ENCODE data around the gene PRR23B.
"Not testable (repeated sequence)": the region's sequence is repeated elsewhere in the genome, so short reads cannot be mapped to it uniquely, and the experiment has no call there.

Gene PRR23B

GRCh38 chr3:139020868-139021234, at the start of gene PRR23B:
PRR23B (minus strand) TSS chr3:139020926; CDS start chr3:139020661, 265 bp downstream.
- DNase-seq (ENCODE audit: low spot score) = no peak

GRCh38 chr3:139062918-139063317, 42.2 kb upstream of the PRR23B start:
- DNase-seq (ENCODE audit: low spot score) = no peak

- DNase-seq (ENCODE audit: low spot score) = no peak
Measured at GRCh38 chr3:139052802-139053600, 32.3 kb upstream of the PRR23B start.

GRCh38 chr3:139044366-139045210, 23.9 kb upstream of the PRR23B start, which contains the start of gene PRR23C:
PRR23C (minus strand) TSS chr3:139044892; CDS start chr3:139044620, 272 bp downstream.
- DNase-seq (ENCODE audit: low spot score) = no peak

- DNase-seq (ENCODE audit: low spot score) = no peak
Measured at GRCh38 chr3:139043554-139044365, 23.0 kb upstream of the PRR23B start.

GRCh38 chr3:139037478-139037877, 16.8 kb upstream of the PRR23B start:
- no peak for DNase-seq (ENCODE audit: low spot score)

DNA sequence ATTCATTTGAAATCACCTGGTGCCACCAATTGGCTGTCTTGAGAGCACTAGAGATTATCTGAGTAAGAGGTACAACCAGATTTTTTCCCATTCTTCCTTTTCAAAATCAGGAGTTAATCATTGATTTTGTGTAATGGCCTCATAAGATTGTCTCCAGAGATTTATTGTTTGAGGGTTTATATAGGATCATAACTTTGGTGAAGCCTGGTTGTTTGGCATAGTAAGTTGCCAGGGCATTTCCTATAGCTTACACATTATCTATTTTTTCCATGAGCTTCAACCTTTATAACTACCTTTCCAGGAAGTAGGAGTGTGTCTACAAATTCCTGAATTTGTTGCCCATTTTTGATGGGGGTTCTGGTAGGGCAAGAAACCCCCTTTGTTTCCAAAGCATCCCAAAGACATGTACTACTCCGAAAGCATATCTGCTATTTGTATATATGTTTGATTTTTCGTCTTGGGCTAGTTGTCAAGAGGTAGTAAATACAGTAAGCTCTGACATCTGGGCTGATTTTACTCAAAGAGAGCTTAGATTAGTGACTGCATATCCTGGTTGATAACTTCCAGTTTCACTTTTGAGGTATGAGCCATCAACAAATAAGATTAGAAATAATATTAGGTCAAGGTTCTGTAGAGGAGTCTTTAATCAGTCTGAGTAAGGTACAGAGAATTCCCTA, 11.7 kb upstream of the PRR23B start:
- DNase-seq (ENCODE audit: low spot score) = no peak

DNA sequence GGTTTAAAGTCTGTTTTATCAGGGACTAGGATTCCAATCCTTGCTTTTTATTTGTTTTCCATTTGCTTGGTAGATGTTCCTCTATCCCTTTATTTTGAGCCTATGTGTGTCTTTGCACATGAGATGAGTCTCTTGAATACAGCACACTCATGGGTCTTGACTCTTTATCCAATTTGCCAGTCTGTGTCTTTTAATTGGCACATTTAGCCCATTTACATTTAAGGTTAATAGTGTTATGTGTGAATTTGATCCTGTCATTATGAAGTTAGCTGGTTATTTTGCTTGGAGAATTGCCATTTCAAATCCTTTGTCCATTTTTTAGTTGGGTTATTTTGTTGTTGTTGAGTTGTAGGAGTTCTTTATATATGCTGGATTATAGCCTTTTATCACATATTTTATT, 9.8 kb upstream of the PRR23B start:
- DNase-seq (ENCODE audit: low spot score) = not testable (repeated sequence)

DNA sequence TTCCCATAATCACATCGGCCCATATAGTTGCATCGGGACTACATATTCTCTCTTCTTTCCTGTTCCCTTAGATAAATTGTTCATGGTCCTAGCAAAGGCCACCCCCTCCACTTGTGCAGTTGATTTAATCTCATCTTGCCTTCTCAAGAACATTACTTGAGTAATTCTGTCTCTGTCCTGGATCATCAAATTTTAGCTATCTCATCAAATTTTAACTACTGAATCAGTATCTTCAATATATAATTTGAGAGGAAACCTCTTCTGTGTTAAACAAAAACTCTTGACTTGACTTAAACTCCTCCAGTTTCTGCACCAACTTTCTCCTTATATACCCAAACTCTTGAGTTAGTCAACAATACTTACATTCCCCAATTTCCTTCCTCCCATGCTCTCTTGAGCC, 4.2 kb upstream of the PRR23B start:
- no peak for DNase-seq (ENCODE audit: low spot score)

- DNase-seq (ENCODE audit: low spot score) = no peak
Measured at GRCh38 chr3:139020036-139020867, 474 bp downstream of the PRR23B start.

DNA sequence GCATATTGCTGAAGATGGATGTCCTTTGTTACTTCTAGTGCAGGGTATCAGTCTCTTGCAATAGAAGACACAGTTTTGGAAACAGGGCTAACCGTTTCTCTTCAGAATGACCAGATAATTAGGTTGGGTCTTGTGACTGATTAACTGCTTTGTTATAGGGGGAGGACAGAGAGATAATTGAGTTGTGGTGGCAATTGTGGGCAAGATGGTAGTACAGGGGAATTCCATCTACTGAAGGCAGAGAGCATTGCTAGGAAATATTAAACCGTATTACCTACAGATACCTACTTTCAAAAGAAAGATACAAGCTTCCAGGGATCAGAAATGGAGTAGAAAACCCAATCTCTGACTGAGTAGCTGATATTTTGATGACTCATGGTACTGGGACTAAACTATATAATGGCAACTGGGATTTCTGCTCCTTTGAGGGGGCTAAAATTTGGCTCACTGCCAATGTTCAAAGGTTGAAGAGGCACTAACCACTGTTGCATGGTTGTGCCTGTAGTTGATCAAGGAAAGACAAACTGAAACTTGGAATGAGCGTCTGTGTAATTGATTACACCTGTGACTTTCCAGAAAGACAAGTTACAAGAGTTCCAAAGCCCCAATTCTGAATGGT, 4.2 kb downstream of the PRR23B start:
- peak; percentile 64 for DNase-seq (ENCODE audit: low spot score)

DNA sequence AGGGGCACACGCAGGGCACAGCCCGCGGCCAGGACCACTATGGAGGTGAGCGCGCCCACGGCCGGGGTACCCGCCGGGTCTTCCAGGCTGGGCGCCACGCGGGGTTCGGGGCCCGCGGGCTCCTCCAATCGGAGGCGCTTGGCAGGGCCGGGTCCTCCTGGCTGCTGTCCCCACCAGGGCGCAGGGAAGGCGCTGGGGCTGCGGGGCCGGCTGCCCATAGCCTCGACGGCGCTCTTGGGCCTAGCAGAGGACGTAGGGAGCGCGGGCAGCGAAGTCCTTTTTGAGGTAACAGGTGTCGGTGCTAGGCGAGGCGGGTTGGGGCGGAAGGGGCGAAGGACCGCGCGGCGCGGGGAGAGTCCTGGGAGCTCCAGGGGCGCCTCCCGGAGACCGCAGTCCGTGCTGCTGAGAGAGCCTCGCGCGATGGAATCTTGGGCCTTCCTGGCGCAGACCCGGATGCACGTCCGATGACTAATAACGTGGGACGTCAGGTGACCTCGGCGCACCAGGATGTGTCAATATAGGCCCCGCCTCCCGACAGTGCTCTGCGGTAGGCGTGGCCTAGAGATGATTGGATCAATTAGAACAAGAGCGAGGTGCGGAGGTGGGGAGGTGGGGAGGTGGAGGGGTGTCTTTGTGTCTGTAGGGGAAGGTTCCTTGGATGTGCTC, 14.5 kb downstream of the PRR23B start, which contains the start of gene PRR23A:
Gene PRR23A (minus strand): TSS at position 218 of the 666 bp plus-strand sequence. CDS start 0 bp downstream, at position 218.
- DNase-seq (ENCODE audit: low spot score) = no peak

- no peak for DNase-seq (ENCODE audit: low spot score)
Measured at GRCh38 chr3:139005356-139005993, 15.3 kb downstream of the PRR23B start.

GRCh38 chr3:138995706-138996105, 25.0 kb downstream of the PRR23B start:
- no peak for DNase-seq (ENCODE audit: low spot score)

GRCh38 chr3:138987181-138987580, 33.5 kb downstream of the PRR23B start:
- DNase-seq (ENCODE audit: low spot score) = no peak

DNA sequence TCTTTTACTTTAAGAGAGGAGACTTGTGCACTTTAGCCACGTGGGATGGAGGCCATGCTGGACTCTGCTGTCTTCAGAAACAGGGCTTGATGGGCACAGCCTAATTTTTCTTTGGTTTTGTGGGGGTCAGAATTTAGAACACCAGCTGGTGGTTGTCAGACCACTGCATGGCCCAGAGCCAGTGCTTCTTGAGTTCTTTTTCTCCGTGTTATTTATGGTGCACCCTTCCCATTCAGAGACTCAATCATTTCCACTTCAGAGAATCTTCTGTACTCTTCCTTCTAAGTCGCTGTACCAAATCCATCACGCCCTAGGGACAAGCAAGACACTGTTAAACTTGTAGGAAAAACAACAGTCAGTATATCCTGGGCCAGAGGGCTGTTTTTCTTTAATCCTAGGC, 34.8 kb downstream of the PRR23B start:
- no peak for DNase-seq (ENCODE audit: low spot score)

DNA sequence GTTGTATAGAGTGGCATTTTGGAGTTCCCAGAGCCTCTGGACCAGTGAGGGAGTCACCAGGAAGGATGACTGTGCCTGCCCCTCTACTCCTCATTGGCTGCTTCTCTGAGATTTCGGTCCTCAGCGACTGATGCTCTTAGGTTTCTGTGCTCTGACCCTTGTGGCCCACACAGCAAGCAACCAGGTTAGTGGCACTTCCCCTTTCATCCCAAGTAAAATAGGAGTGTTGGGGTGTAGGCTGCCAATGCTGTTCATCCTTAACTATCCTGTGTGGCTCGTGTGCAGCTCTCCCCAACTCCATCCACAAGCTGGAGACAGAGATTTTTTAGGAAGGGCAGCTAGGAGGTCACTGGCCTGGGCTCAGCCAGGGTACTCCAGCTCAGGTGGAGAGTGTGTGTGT, 35.9 kb downstream of the PRR23B start:
- DNase-seq (ENCODE audit: low spot score) = no peak

DNA sequence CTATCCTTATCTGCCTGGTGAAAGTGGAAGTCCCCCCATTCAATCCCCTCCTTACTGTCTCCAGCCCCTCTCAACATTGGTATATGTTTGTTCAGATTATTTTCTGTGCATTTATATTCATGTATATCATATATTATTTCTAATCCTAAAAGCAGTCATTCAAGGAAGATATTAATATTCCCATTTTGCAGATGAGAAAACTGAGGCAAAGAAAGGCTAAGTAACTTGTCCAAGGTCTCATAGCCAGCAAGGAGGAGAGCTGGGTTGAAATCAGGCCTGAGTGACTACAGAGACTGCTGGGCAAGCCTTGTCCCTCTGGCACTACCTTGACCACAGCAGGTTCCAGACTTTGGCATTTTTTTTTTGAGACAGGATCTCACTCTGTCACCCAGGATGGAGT, 44.7 kb downstream of the PRR23B start:
- no peak for DNase-seq (ENCODE audit: low spot score)

DNA sequence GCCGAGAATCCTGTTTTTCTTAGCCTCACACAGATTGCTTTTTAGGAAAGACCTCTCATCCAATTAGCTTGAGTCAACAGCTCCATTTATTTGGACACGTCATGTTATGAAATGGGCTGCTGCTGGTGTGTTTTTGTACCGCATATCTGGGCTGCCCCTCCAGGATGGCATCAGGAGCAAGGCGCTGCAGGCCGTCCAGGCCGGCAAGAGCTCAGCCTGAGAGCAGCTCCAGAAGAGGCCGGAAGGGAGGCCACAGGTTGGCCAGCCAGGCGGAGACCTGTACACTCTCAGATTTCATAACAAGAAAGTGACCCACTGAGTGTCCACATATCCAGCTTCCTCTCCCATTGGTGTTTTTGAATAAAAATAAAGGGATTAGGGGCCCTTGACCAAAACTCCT, 45.4 kb downstream of the PRR23B start:
- DNase-seq (ENCODE audit: low spot score) = no peak

Measured in SW480 (cell line).